Testis (tissue), 3 donors: Measurements from ENCODE around the gene TBC1D22A. TPM values are rescaled to one million over a fixed set of nuclear protein-coding genes. Genes with fewer than 3 reads are reported as not detected.

Source experiments
- DNase-seq: peaks from one replicate; pipeline ENCODE4 v3.0.0-alpha.2; 2019
- H3K27ac ChIP-seq, 2 donors: fragments of 200-600 bp; sonication (generic); one replicate each; pipeline ENCODE4 v1.5.1; 2019
- H3K27me3 ChIP-seq: fragments of 200-600 bp; sonication (generic); one replicate; pipeline ENCODE4 v1.5.1; 2019
- H3K36me3 ChIP-seq: fragments of 200-600 bp; sonication (generic); one replicate; pipeline ENCODE4 v1.5.1; 2017; ENCODE audit warnings: low read depth; ENCODE audit errors: missing control alignments
- H3K4me1 ChIP-seq: fragments of 200-600 bp; sonication (generic); one replicate; pipeline ENCODE4 v1.5.1; 2019
- H3K4me3 ChIP-seq, 2 donors: fragments of 200-600 bp; sonication (generic); one replicate each; pipeline ENCODE4 v1.5.1; 2017 to 2019
- H3K9me3 ChIP-seq: fragments of 200-600 bp; sonication (generic); one replicate; pipeline ENCODE4 v1.5.1; 2017
- CTCF ChIP-seq, 3 experiments: fragments of 450-650 bp in 2 of 3; fragments of 200-600 bp in 1 of 3; sonication (generic) in 1 of 3; IDR thresholded peaks; one replicate each; pipeline ENCODE4 v1.5.1; 2016 to 2019; ENCODE audit warnings: antibody characterized with exemption in 3 of 3, mild to moderate bottlenecking in 2 of 3, moderate library complexity in 1 of 3
- POLR2A ChIP-seq: fragments of 450-650 bp; IDR thresholded peaks from one replicate; pipeline ENCODE4 v1.6.1; 2017; ENCODE audit warnings: antibody characterized with exemption, mild to moderate bottlenecking, moderate library complexity
- WGBS, 2 donors: methylation state at CpG; one replicate each; pipeline ENCODE4 v1.1.5; 2018; 5-methylcytosine and 5-hydroxymethylcytosine counted together
- intact Hi-C: fragments of 100-400 bp; cut with DNase I; formaldehyde crosslinking; loops from one replicate; pipeline ENCODE4 v1.15.1; 2023; ENCODE audit warnings: low total_unique reads
- polyA plus RNA-seq: library from polyadenylated mRNA; stranded (reverse); fragments of 350-450 nt; fragmentation: Illumina TruSeq; extraction: RNeasy Lipid Tissue Mini Kit (QIAGEN cat#74804); gene quantifications from one replicate; pipeline ENCODE4 v1.2.3, GENCODE V29; 2014; ENCODE audit warnings: low read depth, low replicate concordance; ENCODE audit not compliant: insufficient read depth
- total RNA-seq, 2 donors: library from RNA; depleted of rRNA; stranded (reverse); fragments of >200 nt; gene quantifications; one replicate each; pipeline ENCODE4 v1.2.3, GENCODE V29; 2016

The TBC1D22A gene
- total and polyA plus RNA-seq, 3 donors from 2014 or later: 16.6 to 32.8 (median 28.5) TPM

DNA sequence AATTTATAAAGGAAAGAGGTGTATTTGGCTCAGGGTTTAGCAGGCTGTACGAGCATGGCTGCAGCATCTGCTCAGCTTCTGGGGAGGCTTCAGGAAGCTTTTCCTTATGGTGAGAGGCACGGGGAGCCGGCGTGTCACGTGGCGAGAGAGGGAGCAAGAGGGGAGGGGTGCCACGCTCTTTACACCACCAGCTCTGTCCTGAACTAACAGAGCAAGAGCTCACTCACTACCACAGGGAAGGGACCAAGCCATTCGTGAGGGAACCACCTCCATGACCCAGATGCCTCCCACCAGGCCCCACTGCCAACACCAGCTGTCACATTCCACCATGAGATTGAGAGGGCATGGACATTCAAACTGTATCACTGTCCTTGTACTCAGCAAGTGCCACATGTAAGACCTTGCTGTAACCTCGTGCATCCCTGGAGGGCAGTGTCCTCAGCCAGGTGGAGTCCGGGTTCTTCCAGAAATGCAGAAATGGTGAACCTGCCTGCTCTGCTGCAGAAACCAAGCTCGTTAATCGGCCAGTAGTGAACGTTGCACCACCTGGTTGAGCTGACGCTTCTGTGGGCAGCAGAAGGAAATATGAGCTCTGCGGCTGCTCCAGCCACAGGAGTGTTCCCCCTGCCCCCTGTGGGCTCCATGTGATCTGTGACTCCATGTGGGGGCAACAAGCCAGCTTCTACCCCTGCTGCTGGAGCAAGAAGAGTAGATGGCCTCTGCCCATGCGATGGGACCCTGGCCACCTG is 368.6 kb downstream of the TBC1D22A start:
- H3K9me3 ChIP-seq: no peaks in the 10 kb centered on the region
- no peaks in the 10 kb centered on the region for H3K4me1 ChIP-seq
- H3K27me3 ChIP-seq: no peaks in the 10 kb centered on the region
- H3K27ac ChIP-seq: no peak overlapping the region
- H3K36me3 ChIP-seq: no peaks in the 10 kb centered on the region
- 88 to 92% methylated on average over 12 to 16 of the region's 16 CpGs for WGBS, 2 donors
- H3K4me3 ChIP-seq: no peak overlapping the region
- no peak for DNase-seq
- intact Hi-C loops: no loop called here
- no peak for TF ChIP-seq POLR2A
- TF ChIP-seq CTCF (IDR thresholded peaks at IDR 0.05): no peak

- Histone ChIP-seq H3K4me1 (no peaks in the 10 kb centered on the region), H3K9me3 (no peaks in the 10 kb centered on the region), H3K27ac (no peak overlapping the region), H3K27me3 (no peaks in the 10 kb centered on the region), H3K4me3 (no peak overlapping the region), H3K36me3 (no peaks in the 10 kb centered on the region)
- intact Hi-C loops: no loop called here
- DNase-seq: no peak
- TF ChIP-seq POLR2A (no peak), CTCF (IDR thresholded peaks at IDR 0.05) (no peak)
- WGBS, 2 donors: 93 to 99% methylated on average over 8 to 21 of the region's 21 CpGs
Measured at GRCh38 chr22:47131632-47132427, 369.4 kb downstream of the TBC1D22A start.

DNA sequence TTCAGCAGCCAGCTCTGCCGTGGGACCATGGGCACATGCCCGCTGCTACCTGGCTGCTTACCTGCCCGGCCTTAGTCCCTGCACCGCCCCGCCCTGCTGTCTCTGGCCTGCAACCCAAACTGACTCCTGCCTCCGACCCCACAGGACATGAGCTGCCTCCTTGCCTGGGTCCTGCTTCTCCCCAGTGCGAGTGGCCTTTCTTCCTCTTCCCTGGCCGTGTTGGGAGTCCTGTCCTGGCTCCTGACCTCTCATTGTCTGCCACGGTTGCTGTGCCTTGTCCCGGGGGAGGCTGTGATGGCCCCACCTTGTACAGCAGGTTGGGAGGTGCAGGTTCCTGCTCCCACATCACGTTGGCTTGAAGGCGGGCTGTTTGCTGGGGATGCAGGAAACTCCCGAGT is 370.0 kb downstream of the TBC1D22A start:
- Histone ChIP-seq H3K4me1 (no peaks in the 10 kb centered on the region), H3K4me3 (no peak overlapping the region), H3K27me3 (no peaks in the 10 kb centered on the region), H3K27ac (no peak overlapping the region), H3K36me3 (no peaks in the 10 kb centered on the region), H3K9me3 (no peaks in the 10 kb centered on the region)
- no peak for DNase-seq
- WGBS, 2 donors: 76 to 88% methylated on average over 9 to 13 of the region's 13 CpGs
- TF ChIP-seq POLR2A: no peak
- no peak for TF ChIP-seq CTCF (IDR thresholded peaks at IDR 0.05)
- intact Hi-C loops: no loop called here

DNA sequence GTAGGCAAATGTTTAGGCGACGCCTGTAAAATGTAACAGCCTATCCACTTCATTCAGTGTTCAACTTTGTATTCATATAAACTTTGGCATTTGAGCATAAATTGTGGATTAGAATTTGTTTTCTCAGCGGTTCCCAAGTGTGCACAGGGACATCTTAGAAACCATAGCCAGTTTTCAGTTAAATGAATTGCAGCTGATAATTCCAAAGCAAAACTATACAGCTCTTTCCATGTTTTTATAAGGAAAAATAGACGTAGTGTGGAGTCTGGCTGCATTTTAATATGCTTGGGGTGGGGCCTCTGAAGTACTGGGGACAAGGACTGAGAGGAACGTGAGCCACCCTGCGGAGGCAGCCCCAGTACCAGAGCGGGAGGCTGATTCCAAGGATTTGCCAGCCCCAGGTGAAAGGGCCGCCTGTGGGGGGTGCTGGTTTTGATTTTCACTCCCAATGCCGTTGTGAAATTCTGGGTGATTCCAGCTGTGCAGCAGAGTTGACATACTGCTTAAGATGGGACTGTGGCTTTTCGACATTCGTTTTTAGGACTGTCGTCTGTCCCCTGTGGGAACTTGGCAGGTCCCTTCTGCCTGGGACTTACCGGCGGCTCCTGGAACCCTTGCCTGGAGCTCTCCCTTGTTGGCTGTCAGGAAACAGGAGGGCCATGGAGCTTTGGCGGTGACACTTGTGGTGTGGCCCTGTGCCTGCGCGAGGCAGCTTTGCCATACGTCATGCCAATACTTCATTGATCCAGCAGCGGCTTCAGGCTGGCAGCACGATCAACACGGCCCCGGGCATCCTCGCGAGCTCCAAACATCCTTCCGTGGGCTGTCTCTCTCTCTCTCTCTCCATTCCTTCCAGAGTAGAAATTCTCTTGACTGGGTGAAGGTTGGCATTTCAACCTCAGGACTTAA is 370.9 kb downstream of the TBC1D22A start:
- Histone ChIP-seq H3K4me3 (no peak overlapping the region), H3K9me3 (no peaks in the 10 kb centered on the region), H3K36me3 (no peaks in the 10 kb centered on the region), H3K27me3 (no peaks in the 10 kb centered on the region), H3K27ac (no peak overlapping the region), H3K4me1 (no peaks in the 10 kb centered on the region)
- TF ChIP-seq CTCF (IDR thresholded peaks at IDR 0.05) (no peak), POLR2A (no peak)
- intact Hi-C loops: no loop called here
- no peak for DNase-seq
- 92% methylated on average over 25 of the region's 25 CpGs for WGBS, 2 donors
